NCI-H82 treated with DMSO at 0.1 percent for 48 hours (cell line): Measurements from ENCODE around the gene ITPR1.

Experiments used
- DNase-seq: peaks from one replicate; lab custom pipeline; 2025; ENCODE audit not compliant: unreplicated experiment; lab: John Stamatoyannopoulos, UW

ITPR1 gene

GRCh38 chr3:4800595-4800994 is 307.4 kb downstream of the ITPR1 start:
- no peak for DNase-seq

DNA sequence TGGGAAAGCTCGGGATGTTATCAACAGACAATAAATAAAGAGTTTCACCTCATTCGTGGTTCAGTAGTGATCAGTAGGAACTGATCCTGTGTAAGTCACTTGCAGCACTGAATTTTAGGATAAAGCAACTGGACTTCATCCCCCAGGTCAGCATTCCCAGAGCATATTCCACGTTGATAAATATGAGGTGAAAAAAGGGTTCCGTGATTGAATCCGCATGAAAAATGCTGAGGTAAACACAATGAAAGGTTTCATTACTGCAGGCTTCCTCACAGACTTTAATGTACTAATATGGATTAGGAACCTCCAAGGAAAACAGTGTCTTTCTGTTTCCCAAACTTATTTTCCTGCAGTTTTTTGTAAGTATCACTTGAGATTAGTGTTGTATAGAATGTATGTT is 308.7 kb downstream of the ITPR1 start:
- no peak for DNase-seq

GRCh38 chr3:4802903-4803302 is 309.8 kb downstream of the ITPR1 start:
- DNase-seq: no peak

GRCh38 chr3:4804161-4805058 is 311.3 kb downstream of the ITPR1 start:
- no peak for DNase-seq

DNA sequence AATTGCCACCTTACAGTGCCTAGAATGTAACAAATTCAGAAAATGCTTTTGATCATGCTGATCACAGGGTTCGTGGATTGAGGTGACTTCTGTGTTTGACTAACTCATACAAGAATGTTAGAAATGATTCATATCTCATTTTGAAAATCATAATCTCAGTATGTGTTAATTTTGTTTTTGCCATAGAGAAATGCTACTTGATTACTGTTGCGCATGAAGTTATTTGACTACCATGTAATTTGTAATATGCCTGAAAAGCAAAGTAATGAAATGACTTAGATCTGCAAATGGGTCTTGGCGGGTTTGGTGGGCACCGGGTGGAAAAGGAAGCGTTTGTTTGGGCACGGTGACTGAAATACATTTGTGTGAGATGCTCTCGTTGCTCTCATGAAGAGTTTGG is 312.5 kb downstream of the ITPR1 start:
- no peak for DNase-seq

DNA sequence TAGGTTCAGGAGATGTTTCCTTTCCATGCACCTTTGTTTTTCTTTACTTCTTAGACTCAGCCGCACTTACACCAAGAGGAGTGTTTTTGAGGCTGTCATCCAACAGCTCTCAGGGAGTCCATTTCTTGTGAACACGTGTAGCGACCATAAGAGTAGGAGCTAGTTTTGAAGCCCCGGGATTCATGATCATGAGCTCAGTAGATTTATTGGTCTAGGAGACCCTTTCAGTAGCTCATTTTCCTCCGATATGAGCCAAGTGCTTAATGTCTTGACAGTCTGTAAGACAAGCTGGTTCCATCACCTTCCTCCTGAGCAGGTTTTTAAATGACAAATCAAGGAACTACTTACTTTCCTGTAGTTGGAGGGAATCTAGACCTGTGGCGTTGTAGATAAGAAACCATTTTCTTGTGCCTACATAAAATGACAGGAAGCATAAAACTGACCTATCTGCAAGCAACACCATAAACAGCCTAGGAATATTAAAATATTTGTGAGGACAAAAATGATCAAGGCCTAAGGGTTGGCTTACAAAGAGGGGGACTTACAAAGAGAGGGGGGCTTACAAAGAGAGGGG is 313.5 kb downstream of the ITPR1 start:
- no peak for DNase-seq

- DNase-seq: peak; percentile 3
Measured at GRCh38 chr3:4807381-4808280, 314.5 kb downstream of the ITPR1 start.

GRCh38 chr3:4808637-4809036 is 315.5 kb downstream of the ITPR1 start:
- no peak for DNase-seq

- DNase-seq: no peak
Measured at GRCh38 chr3:4809922-4810321, 316.8 kb downstream of the ITPR1 start.

DNA sequence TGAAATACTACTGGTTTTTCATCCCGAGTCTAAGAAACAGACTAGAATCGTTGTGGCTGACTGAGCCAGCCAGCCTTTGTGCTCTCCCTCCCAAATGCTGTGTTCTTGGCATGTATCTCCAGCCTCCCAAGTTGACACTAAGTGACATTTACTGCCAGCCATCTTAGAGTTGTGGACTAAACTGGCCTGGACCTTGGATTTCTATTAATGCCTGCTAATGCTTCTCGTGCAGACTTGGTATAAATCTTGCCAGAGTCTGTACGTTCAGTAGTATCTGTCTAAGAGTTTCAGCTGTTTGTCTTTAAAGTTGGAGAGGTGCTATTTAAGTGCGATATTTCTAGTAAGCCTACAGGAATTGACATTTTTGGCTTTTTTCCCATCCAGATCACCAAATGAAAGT is 319.4 kb downstream of the ITPR1 start:
- DNase-seq: no peak

GRCh38 chr3:4813909-4814304 is 320.8 kb downstream of the ITPR1 start:
- no peak for DNase-seq

GRCh38 chr3:4814305-4814903 is 321.3 kb downstream of the ITPR1 start:
- DNase-seq: no peak

GRCh38 chr3:4814904-4815574 is 321.9 kb downstream of the ITPR1 start:
- DNase-seq: no peak

GRCh38 chr3:4816306-4816705 is 323.2 kb downstream of the ITPR1 start:
- DNase-seq: no peak

DNA sequence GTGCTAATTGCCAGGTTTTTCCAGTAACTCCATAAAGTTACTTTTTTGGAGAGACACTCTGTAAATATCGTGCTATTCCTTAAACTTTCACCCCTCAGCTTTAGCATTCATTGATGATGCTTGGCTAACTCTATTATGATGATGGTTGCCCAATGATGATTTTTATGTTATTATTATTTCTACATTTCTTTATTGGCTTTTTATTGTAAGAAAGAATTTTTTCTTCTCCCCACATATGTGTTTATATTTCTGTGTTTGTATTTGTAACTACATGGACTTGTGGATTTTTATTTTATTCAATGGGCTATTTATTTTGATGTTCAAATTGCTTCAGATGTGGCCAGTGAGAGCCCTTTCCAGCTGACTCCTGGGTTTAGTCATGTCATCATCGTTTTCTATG is 323.6 kb downstream of the ITPR1 start:
- DNase-seq: no peak

- no peak for DNase-seq
Measured at GRCh38 chr3:4817128-4817527, 324.0 kb downstream of the ITPR1 start.

- DNase-seq: no peak
Measured at GRCh38 chr3:4818164-4818563, 325.0 kb downstream of the ITPR1 start.

- no peak for DNase-seq
Measured at GRCh38 chr3:4818986-4819693, 326.0 kb downstream of the ITPR1 start.

GRCh38 chr3:4819746-4820145 is 326.6 kb downstream of the ITPR1 start:
- DNase-seq: no peak
